HG03060 (cell line): ENCODE results near the gene SUPT3H.

ENCODE experiments used
- ATAC-seq: cut with Tn5 transposase; IDR thresholded peaks from one replicate; pipeline ENCODE4 v1.9.1; 2021; ENCODE audit warnings: low read depth, moderate number of reproducible peaks; ENCODE audit not compliant: unreplicated experiment

SUPT3H gene

DNA sequence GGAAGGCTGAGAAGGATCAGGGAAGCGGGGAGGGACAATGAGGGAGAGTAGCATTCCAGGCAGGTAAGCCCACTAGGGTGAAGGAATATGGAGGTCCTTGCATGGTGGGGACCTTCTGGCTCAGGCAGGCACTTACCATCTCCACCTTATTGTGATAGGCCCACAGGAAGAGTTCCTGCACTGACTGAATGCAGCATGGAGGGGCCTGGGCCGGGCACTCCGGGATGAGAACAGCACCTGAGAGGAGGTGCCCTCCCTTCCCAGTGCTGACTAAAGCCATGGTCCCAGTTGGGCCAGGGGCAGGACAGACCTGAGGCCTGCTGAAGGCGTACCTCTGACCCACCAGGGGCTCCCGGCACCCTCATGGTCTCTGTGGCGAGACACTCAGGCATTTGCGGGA lies 597.6 kb downstream of the SUPT3H start:
- ATAC-seq = no peak

DNA sequence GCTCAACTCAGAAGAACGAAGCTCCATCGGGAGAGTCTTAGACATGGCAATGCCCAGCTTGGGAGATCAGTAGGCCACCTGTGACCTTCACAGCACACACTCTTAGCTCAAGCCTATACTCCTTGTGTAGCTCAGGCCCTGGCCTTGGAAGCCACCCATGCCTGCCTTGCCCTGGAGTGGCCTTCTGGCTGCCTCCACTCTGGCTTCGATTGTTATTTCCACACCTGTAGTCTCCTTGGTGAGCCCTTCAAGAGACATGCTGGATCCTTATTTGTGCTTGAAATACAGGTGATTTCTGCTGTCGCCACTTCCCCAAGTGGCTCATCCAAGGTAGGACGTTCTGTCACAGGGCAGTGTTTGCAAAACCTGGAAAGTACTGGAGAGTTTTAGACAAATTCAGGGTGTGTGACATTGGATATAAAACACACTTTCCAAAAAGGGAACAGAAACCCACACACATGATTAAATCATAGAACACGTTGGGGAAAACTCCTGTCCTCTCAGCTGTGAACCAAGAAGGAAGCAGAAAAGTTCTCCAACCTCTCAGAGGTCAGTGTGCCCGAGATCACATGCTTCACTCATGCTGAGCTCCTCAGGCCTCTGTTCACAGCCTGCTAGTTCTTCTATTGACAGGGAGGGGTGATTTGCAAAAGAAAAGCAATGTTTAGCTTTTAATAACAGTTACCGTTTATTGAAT lies 598.5 kb downstream of the SUPT3H start:
- ATAC-seq = peak; percentile 52
